Effector memory CD4-positive, alpha-beta T cell (primary cell): ENCODE data around the gene LSM3.

Experiments used
- DNase-seq, 3 donors: peaks; one replicate each; pipeline ENCODE4 v3.0.0-alpha.2; 2020
- H3K27ac ChIP-seq: 2 replicates; pipeline ENCODE4 v1.7.0; 2013; ENCODE audit warnings: mild to moderate bottlenecking, low read length, moderate library complexity; ENCODE audit not compliant: insufficient read depth, poor library complexity, severe bottlenecking
- H3K27me3 ChIP-seq: replicated peaks from 2 replicates; pipeline ENCODE4 v1.7.0; 2013; ENCODE audit warnings: mild to moderate bottlenecking, low read length; ENCODE audit not compliant: insufficient read depth, control insufficient read depth, poor library complexity, severe bottlenecking
- H3K36me3 ChIP-seq: 2 replicates; pipeline ENCODE4 v1.7.0; 2013; ENCODE audit warnings: mild to moderate bottlenecking, low read length, moderate library complexity; ENCODE audit not compliant: control insufficient read depth, insufficient read depth
- H3K4me1 ChIP-seq: 2 replicates; pipeline ENCODE4 v1.7.0; 2013; ENCODE audit warnings: low read length, mild to moderate bottlenecking; ENCODE audit not compliant: control insufficient read depth, insufficient read depth, poor library complexity, severe bottlenecking
- H3K4me3 ChIP-seq: 2 replicates; pipeline ENCODE4 v1.7.0; 2013; ENCODE audit warnings: low read length, low read depth, mild to moderate bottlenecking; ENCODE audit not compliant: insufficient read depth, poor library complexity, severe bottlenecking
- H3K9me3 ChIP-seq: 2 replicates; pipeline ENCODE4 v1.7.0; 2013; ENCODE audit warnings: mild to moderate bottlenecking, low read length, moderate library complexity; ENCODE audit not compliant: control insufficient read depth

LSM3 gene

GRCh38 chr3:14204515-14205284, 26.1 kb downstream of the LSM3 start:
- H3K9me3 ChIP-seq = no peaks in the 10 kb centered on the region
- no peak overlapping the region for H3K4me3 ChIP-seq
- DNase-seq = no peak
- no peak overlapping the region for H3K27ac ChIP-seq
- no peaks in the 10 kb centered on the region for H3K4me1 ChIP-seq
- H3K27me3 ChIP-seq = no peaks in the 10 kb centered on the region
- no peaks in the 10 kb centered on the region for H3K36me3 ChIP-seq

- Histone ChIP-seq H3K4me1 (no peaks in the 10 kb centered on the region), H3K36me3 (no peaks in the 10 kb centered on the region), H3K9me3 (no peaks in the 10 kb centered on the region), H3K27me3 (no peaks in the 10 kb centered on the region), H3K27ac (no peak overlapping the region), H3K4me3 (no peak overlapping the region)
- DNase-seq = no peak
Measured at GRCh38 chr3:14206548-14207177, 28.0 kb downstream of the LSM3 start.

- no peaks in the 10 kb centered on the region for H3K36me3 ChIP-seq
- no peak overlapping the region for H3K4me3 ChIP-seq
- H3K27me3 ChIP-seq = no peaks in the 10 kb centered on the region
- no peaks in the 10 kb centered on the region for H3K9me3 ChIP-seq
- H3K4me1 ChIP-seq = no peaks in the 10 kb centered on the region
- no peak for DNase-seq
- H3K27ac ChIP-seq = no peak overlapping the region
Measured at GRCh38 chr3:14208168-14208567, 29.6 kb downstream of the LSM3 start.

GRCh38 chr3:14208977-14209394, 30.4 kb downstream of the LSM3 start:
- DNase-seq = no peak
- Histone ChIP-seq H3K36me3 (no peaks in the 10 kb centered on the region), H3K4me1 (no peaks in the 10 kb centered on the region), H3K9me3 (no peaks in the 10 kb centered on the region), H3K27me3 (no peaks in the 10 kb centered on the region), H3K27ac (no peak overlapping the region), H3K4me3 (no peak overlapping the region)

GRCh38 chr3:14209581-14210289, 31.1 kb downstream of the LSM3 start:
- Histone ChIP-seq H3K4me1 (no peaks in the 10 kb centered on the region), H3K9me3 (no peaks in the 10 kb centered on the region)

GRCh38 chr3:14210290-14210688, 31.7 kb downstream of the LSM3 start:
- H3K9me3 ChIP-seq = no peaks in the 10 kb centered on the region
- no peaks in the 10 kb centered on the region for H3K4me1 ChIP-seq
- H3K27me3 ChIP-seq = no peaks in the 10 kb centered on the region
- no peak overlapping the region for H3K4me3 ChIP-seq
- DNase-seq = no peak
- H3K36me3 ChIP-seq = no peaks in the 10 kb centered on the region
- no peak overlapping the region for H3K27ac ChIP-seq

More at GRCh38 chr3:14209581-14210289, 31.1 kb downstream of the LSM3 start:
- no peak overlapping the region for H3K27ac ChIP-seq
- no peak overlapping the region for H3K4me3 ChIP-seq
- H3K36me3 ChIP-seq = no peaks in the 10 kb centered on the region
- no peaks in the 10 kb centered on the region for H3K27me3 ChIP-seq
- DNase-seq = no peak

- Histone ChIP-seq H3K9me3 (no peaks in the 10 kb centered on the region), H3K27ac (no peak overlapping the region), H3K4me1 (no peaks in the 10 kb centered on the region), H3K4me3 (no peak overlapping the region), H3K36me3 (no peaks in the 10 kb centered on the region), H3K27me3 (no peaks in the 10 kb centered on the region)
- no peak for DNase-seq
Measured at GRCh38 chr3:14210843-14211594, 32.4 kb downstream of the LSM3 start.

- no peaks in the 10 kb centered on the region for H3K36me3 ChIP-seq
- no peak overlapping the region for H3K4me3 ChIP-seq
- no peak overlapping the region for H3K27ac ChIP-seq
- no peaks in the 10 kb centered on the region for H3K9me3 ChIP-seq
- H3K27me3 ChIP-seq = no peaks in the 10 kb centered on the region
- DNase-seq = no peak
- H3K4me1 ChIP-seq = no peaks in the 10 kb centered on the region
Measured at GRCh38 chr3:14211621-14212020, 33.0 kb downstream of the LSM3 start.

GRCh38 chr3:14212032-14212431, 33.4 kb downstream of the LSM3 start:
- H3K4me1 ChIP-seq = no peaks in the 10 kb centered on the region
- H3K36me3 ChIP-seq = no peaks in the 10 kb centered on the region
- H3K27ac ChIP-seq = no peak overlapping the region
- no peak overlapping the region for H3K4me3 ChIP-seq
- no peaks in the 10 kb centered on the region for H3K9me3 ChIP-seq
- DNase-seq = no peak
- no peaks in the 10 kb centered on the region for H3K27me3 ChIP-seq
